OCI-LY3 (cell line): Measurements from ENCODE around the gene SRPK1.

Experiments
- CTCF ChIP-seq: fragments of 200-600, 300-600 bp; sonication (generic); IDR thresholded peaks from 2 replicates; pipeline ENCODE4 v1.5.1; 2014; ENCODE audit warnings: antibody characterized with exemption, low read length, low read depth
- EZH2phosphoT487 ChIP-seq: fragments of 200-600 bp; shearing (Covaris generic); IDR thresholded peaks from 2 replicates; pipeline ENCODE4 v1.6.1; 2018; ENCODE audit warnings: antibody characterized with exemption, mixed run types, low read depth

- no peak for TF ChIP-seq CTCF
- no peak for TF ChIP-seq EZH2phosphoT487
Observed at GRCh38 chr6:35859367-35859766, 61.5 kb downstream of the SRPK1 start.
